ENCODE results near the gene MIGA1.

DNA sequence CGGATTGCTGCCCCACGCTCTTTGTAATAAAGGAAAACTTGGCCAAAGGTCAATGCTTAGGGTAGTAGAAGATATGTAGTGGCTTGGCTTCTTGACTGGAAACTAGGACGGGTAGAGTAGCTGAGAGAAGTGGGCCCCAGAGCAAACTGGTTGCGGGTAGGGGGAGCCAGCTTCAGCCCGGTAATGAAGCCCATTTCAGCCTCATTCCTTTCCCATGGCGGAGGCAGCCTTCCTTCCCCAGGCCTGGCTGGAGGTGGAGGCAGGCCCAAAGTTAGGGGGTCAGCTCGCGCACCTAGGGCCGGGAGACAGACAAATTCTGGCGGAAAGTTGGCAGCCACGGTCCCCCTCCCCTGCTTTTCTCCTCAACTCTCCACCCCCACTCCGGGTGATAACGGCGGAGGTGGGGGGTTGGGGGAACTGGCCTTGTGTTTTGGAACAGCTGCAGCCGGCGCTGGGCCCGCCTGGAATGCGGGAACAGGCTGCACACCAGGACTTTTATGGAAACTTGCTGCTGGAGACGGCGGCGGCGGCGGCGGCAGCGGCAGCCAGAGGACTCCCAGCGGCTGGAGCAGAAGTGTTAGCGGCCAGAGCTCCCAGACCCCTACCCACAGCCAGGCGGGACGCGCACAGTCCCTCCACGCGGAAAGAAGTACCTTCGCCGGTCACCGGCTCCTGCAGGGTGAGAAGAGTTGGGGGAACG lies 108.8 kb downstream of the MIGA1 start, which contains the start of gene NEXN:
- no peak for TF ChIP-seq CTCF (IDR thresholded peaks at IDR 0.05; ENCODE audit: insufficient read depth, low read length)
- TF ChIP-seq POLR2AphosphoS5 (IDR thresholded peaks at IDR 0.05; ENCODE audit: low read depth), result no peak
- no peak for TF ChIP-seq REST (IDR thresholded peaks at IDR 0.05; ENCODE audit: insufficient replicate concordance, low read depth)
